SK-N-MC (cell line): ENCODE measurements around the gene MRPL40.

Experiments used
- EZH2 ChIP-seq: fragments of 200-600 bp; sonication (generic); IDR thresholded peaks from one replicate; pipeline ENCODE4 v1.6.1; 2017; ENCODE audit warnings: antibody characterized with exemption
- FOXP2 ChIP-seq: optimal IDR thresholded peaks from 2 replicates; pipeline ENCODE3; 2011; ENCODE audit warnings: mild to moderate bottlenecking, moderate library complexity; ENCODE audit not compliant: insufficient read depth; ENCODE audit errors: extremely low read length, control extremely low read depth
- POLR2AphosphoS5 ChIP-seq: IDR thresholded peaks from 2 replicates; pipeline ENCODE4 v1.6.1; 2012; ENCODE audit warnings: mild to moderate bottlenecking, low read depth, low read length, borderline replicate concordance

- no peak for TF ChIP-seq EZH2
- TF ChIP-seq POLR2AphosphoS5: no peak
- no peak for TF ChIP-seq FOXP2
Measured at GRCh38 chr22:19470010-19470409, 37.7 kb downstream of the MRPL40 start.
